HepG2 (cell line): ENCODE results near the gene SNED1. TPM values are rescaled to one million over a fixed set of nuclear protein-coding genes. Genes with fewer than 3 reads are reported as not detected.

Experiments
- CREM ChIP-seq, 2 experiments: sonication (generic) in 1 of 2; formaldehyde crosslinking in 1 of 2; IDR thresholded peaks; 2 replicates each; pipeline versions ENCODE4 v1.4.0 to v1.6.1; 2016 to 2020; ENCODE audit warnings: antibody characterized with exemption in 1 of 2, mild to moderate bottlenecking in 1 of 2, missing genetic modification reagents in 1 of 2
- ELF3 ChIP-seq: IDR thresholded peaks from 2 replicates; pipeline ENCODE4 v1.6.1; 2016; ENCODE audit warnings: missing genetic modification reagents, missing compliant biosample characterization
- ETS1 ChIP-seq: sonication (generic); formaldehyde crosslinking; IDR thresholded peaks from 2 replicates; pipeline ENCODE4 v1.4.0; 2020; ENCODE audit warnings: missing genetic modification reagents
- FOSL1 ChIP-seq: sonication (generic); formaldehyde crosslinking; IDR thresholded peaks from 2 replicates; pipeline ENCODE4 v1.9.0; 2021; ENCODE audit warnings: missing genetic modification reagents, borderline replicate concordance
- FOXA1 ChIP-seq, 2 experiments: fragments of 450-650 bp in 1 of 2; sonication (generic) in 1 of 2; formaldehyde crosslinking in 1 of 2; IDR thresholded peaks; 2 replicates each; pipeline versions ENCODE4 v1.4.0 to v1.6.1; 2016 to 2020; ENCODE audit warnings: missing genetic modification reagents in 1 of 2
- GABPB1 ChIP-seq: IDR thresholded peaks from 2 replicates; pipeline ENCODE4 v1.6.1; 2016; ENCODE audit warnings: mild to moderate bottlenecking, missing genetic modification reagents, moderate library complexity, missing compliant biosample characterization
- JDP2 ChIP-seq: sonication (generic); formaldehyde crosslinking; IDR thresholded peaks from 2 replicates; pipeline ENCODE4 v1.8.1; 2022; ENCODE audit warnings: missing genetic modification reagents, borderline replicate concordance
- KLF11 ChIP-seq: IDR thresholded peaks from 2 replicates; pipeline ENCODE4 v1.6.1; 2016; ENCODE audit warnings: missing compliant biosample characterization
- PAX8 ChIP-seq: sonication (generic); formaldehyde crosslinking; IDR thresholded peaks from 2 replicates; pipeline ENCODE4 v1.8.0; 2022; ENCODE audit warnings: mild to moderate bottlenecking, missing genetic modification reagents, borderline replicate concordance
- SUZ12 ChIP-seq: fragments of 150-350 bp; IDR thresholded peaks from 2 replicates; pipeline ENCODE4 v1.6.1; 2014; ENCODE audit warnings: low read depth, low read length
- TCF12 ChIP-seq, 2 experiments: fragments of 450-650 bp in 1 of 2; sonication (generic) in 1 of 2; formaldehyde crosslinking in 1 of 2; IDR thresholded peaks; 2 replicates each; pipeline versions ENCODE4 v1.6.1 to v1.8.0; 2017 to 2022; ENCODE audit warnings: antibody characterized with exemption in 1 of 2, mild to moderate bottlenecking in 1 of 2, missing genetic modification reagents in 1 of 2, moderate library complexity in 1 of 2
- THAP9 ChIP-seq: sonication (generic); formaldehyde crosslinking; IDR thresholded peaks from 2 replicates; pipeline ENCODE4; 2020; ENCODE audit warnings: missing genetic modification reagents, mild to moderate bottlenecking, borderline replicate concordance
- ZBED4 ChIP-seq: sonication (generic); formaldehyde crosslinking; IDR thresholded peaks from 2 replicates; pipeline ENCODE4 v1.4.0; 2020; ENCODE audit warnings: missing genetic modification reagents, borderline replicate concordance
- ZBTB42 ChIP-seq: sonication (generic); formaldehyde crosslinking; IDR thresholded peaks from 2 replicates; pipeline ENCODE4 v1.5.0; 2020; ENCODE audit warnings: mild to moderate bottlenecking, missing genetic modification reagents
- ZBTB46 ChIP-seq: sonication (generic); formaldehyde crosslinking; IDR thresholded peaks from 2 replicates; pipeline ENCODE4 v1.4.0; 2020; ENCODE audit warnings: mild to moderate bottlenecking, missing genetic modification reagents, borderline replicate concordance
- ZKSCAN5 ChIP-seq: sonication (generic); formaldehyde crosslinking; IDR thresholded peaks from 2 replicates; pipeline ENCODE4 v1.5.1; 2020; ENCODE audit warnings: mild to moderate bottlenecking, missing genetic modification reagents
- ZNF329 ChIP-seq: sonication (generic); formaldehyde crosslinking; IDR thresholded peaks from 2 replicates; pipeline ENCODE4 v1.9.0; 2021; ENCODE audit warnings: low read depth, mild to moderate bottlenecking, missing genetic modification reagents
- ZNF331 ChIP-seq: sonication (generic); formaldehyde crosslinking; IDR thresholded peaks from 2 replicates; pipeline ENCODE4 v1.4.0; 2020; ENCODE audit warnings: missing genetic modification reagents
- ZNF720 ChIP-seq: sonication (generic); formaldehyde crosslinking; IDR thresholded peaks from 2 replicates; pipeline ENCODE4 v1.4.0; 2020; ENCODE audit warnings: missing genetic modification reagents
- ZNF773 ChIP-seq: sonication (generic); formaldehyde crosslinking; IDR thresholded peaks from 2 replicates; pipeline ENCODE4 v1.4.0; 2020; ENCODE audit warnings: missing genetic modification reagents, borderline replicate concordance
- polyA plus RNA-seq, 8 experiments: library from polyadenylated mRNA; depleted of rRNA in 3 of 8; stranded (reverse) in 7 of 8; unstranded in 1 of 8; fragments of >200 nt; fragmentation: Illumina TruSeq in 4 of 8; extraction: Trizol in 4 of 8; gene quantifications; 2 replicates each; pipeline versions ENCODE4 v1.2.1 to v1.2.3, GENCODE V29; 2011 to 2016; ENCODE audit warnings: low read depth in 4 of 8, missing spikeins in 1 of 8, mixed read lengths in 1 of 8; ENCODE audit not compliant: insufficient read depth in 1 of 8
- total RNA-seq, 5 experiments: library from RNA; depleted of rRNA; stranded (reverse); fragments of >200 nt; fragmentation: Illumina TruSeq; extraction: Trizol; gene quantifications; 2 replicates each; pipeline ENCODE4 v1.2.3, GENCODE V29; 2016; ENCODE audit warnings: low read depth in 1 of 5

Gene SNED1
- total and polyA plus RNA-seq, 2 of the 13 experiments (the other 11 are each of a cell fraction or from before 2014, with no cell fraction given) = 0.15 to 0.65 TPM

- no peak for TF ChIP-seq ZNF720 (CRISPR knock-in tag)
- TF ChIP-seq PAX8 (CRISPR knock-in tag) = no peak
- TF ChIP-seq TCF12 (IDR thresholded peaks at IDR 0.05) = no peak
- no peak for TF ChIP-seq TCF12 (CRISPR knock-in tag; IDR thresholded peaks at IDR 0.05)
- TF ChIP-seq ZBTB46 = no peak
- TF ChIP-seq ZBTB42 = no peak
- no peak for TF ChIP-seq ZKSCAN5
- no peak for TF ChIP-seq FOSL1 (CRISPR knock-in tag)
- no peak for TF ChIP-seq ZNF331 (CRISPR knock-in tag)
- TF ChIP-seq ETS1 = 0 out of 2 replicates have a peak, but pooled peaks have one; percentile 49
- no peak; the same call in 1 of the 2 replicates for TF ChIP-seq GABPB1 (CRISPR knock-in tag)
- no peak for TF ChIP-seq KLF11 (CRISPR knock-in tag)
- no peak for TF ChIP-seq SUZ12
- no peak for TF ChIP-seq JDP2
- TF ChIP-seq ZNF773 (CRISPR knock-in tag) = no peak
- no peak for TF ChIP-seq ELF3 (CRISPR knock-in tag)
- TF ChIP-seq FOXA1 (IDR thresholded peaks at IDR 0.05) = no peak
- no peak for TF ChIP-seq FOXA1 (CRISPR knock-in tag; IDR thresholded peaks at IDR 0.05)
- no peak for TF ChIP-seq CREM (IDR thresholded peaks at IDR 0.05)
- no peak for TF ChIP-seq CREM (CRISPR knock-in tag; IDR thresholded peaks at IDR 0.05)
- TF ChIP-seq ZBED4 = no peak
- TF ChIP-seq THAP9 (CRISPR knock-in tag) = no peak
- TF ChIP-seq ZNF329 (CRISPR knock-in tag) = no peak
Measured at GRCh38 chr2:241081643-241082340, 83.4 kb downstream of the SNED1 start (continued).
